GM12892 (cell line): ENCODE results near the gene VPS11.

Experiments
- POLR2A ChIP-seq: IDR thresholded peaks from 2 replicates; pipeline ENCODE4 v1.6.1; 2011; ENCODE audit warnings: low read depth, low read length, control low read depth
- TAF1 ChIP-seq: IDR thresholded peaks from 2 replicates; pipeline ENCODE4 v1.6.1; 2011; ENCODE audit warnings: low read depth, mild to moderate bottlenecking, control low read depth, low read length, borderline replicate concordance

GRCh38 chr11:119108146-119108856 is 40.7 kb downstream of the VPS11 start:
- TF ChIP-seq POLR2A: no peak
- TF ChIP-seq TAF1: no peak
